WTC11 (cell line): Measurements from ENCODE around the gene EPHA6. TPM values are rescaled to one million over a fixed set of nuclear protein-coding genes. Genes with fewer than 3 reads are reported as not detected.

Experiments used
- ATAC-seq: fragments of 200-7000 bp; cut with Tn5 transposase; 2 replicates; pipeline ENCODE4 v1.10.0; 2021; ENCODE audit warnings: mild to moderate bottlenecking, moderate library complexity
- CTCF ChIA-PET: fragments of 300-600 bp; sonication (Branson Sonifier 250); formaldehyde crosslinking; loops from one replicate; lab custom pipeline; 2021; ENCODE audit warnings: antibody characterized with exemption; lab: Charles Lee
- POLR2A ChIA-PET: fragments of 350-600 bp; sonication (Branson Sonifier 250); formaldehyde crosslinking; loops from one replicate; lab custom pipeline; 2021; ENCODE audit warnings: antibody characterized with exemption; lab: Charles Lee
- DNase-seq: peaks from one replicate; pipeline ENCODE4 v3.0.0; 2021; ENCODE audit warnings: low spot score
- H3K27ac Mint-ChIP-seq: 2 replicates; pipeline ENCODE4 v1.8.0; 2021; ENCODE audit warnings: mixed read lengths
- H3K27me3 Mint-ChIP-seq: 2 replicates; pipeline ENCODE4 v1.8.0; 2021; ENCODE audit warnings: low read depth, mild to moderate bottlenecking, moderate library complexity, mixed read lengths
- H3K36me3 Mint-ChIP-seq: 2 replicates; pipeline ENCODE4 v1.8.0; 2021; ENCODE audit warnings: mixed read lengths
- H3K4me1 Mint-ChIP-seq: 2 replicates; pipeline ENCODE4 v1.8.0; 2022; ENCODE audit warnings: mixed read lengths
- H3K4me3 Mint-ChIP-seq: 2 replicates; pipeline ENCODE4 v1.8.0; 2021; ENCODE audit warnings: mild to moderate bottlenecking, moderate library complexity, mixed read lengths
- H3K9me3 Mint-ChIP-seq: 2 replicates; pipeline ENCODE4 v1.8.0; 2021; ENCODE audit warnings: mixed read lengths
- CREB1 ChIP-seq: sonication (generic); formaldehyde crosslinking; IDR thresholded peaks from 2 replicates; pipeline ENCODE4 v1.8.0; 2023; ENCODE audit warnings: mild to moderate bottlenecking, missing genetic modification reagents
- ELF4 ChIP-seq: sonication (generic); formaldehyde crosslinking; IDR thresholded peaks from 2 replicates; pipeline ENCODE4 v1.8.1; 2022; ENCODE audit warnings: low read depth, mild to moderate bottlenecking, moderate library complexity, missing genetic modification reagents
- FOXJ3 ChIP-seq: sonication (generic); formaldehyde crosslinking; IDR thresholded peaks from 2 replicates; pipeline ENCODE4 v1.9.0; 2021; ENCODE audit warnings: missing genetic modification reagents, mild to moderate bottlenecking, borderline replicate concordance
- GTF2I ChIP-seq: fragments of 250-450 bp; sonication (Bioruptor Pico); conservative IDR thresholded peaks from 2 replicates; pipeline ENCODE4 v1.4.0; 2021; ENCODE audit warnings: mild to moderate bottlenecking
- HMGA2 ChIP-seq: fragments of 250-450 bp; sonication (Bioruptor Pico); IDR thresholded peaks from 2 replicates; pipeline ENCODE4 v1.4.0; 2021; ENCODE audit warnings: mild to moderate bottlenecking, moderate library complexity
- HMGXB4 ChIP-seq: sonication (generic); formaldehyde crosslinking; IDR thresholded peaks from 2 replicates; pipeline ENCODE4 v1.8.1; 2023; ENCODE audit warnings: mild to moderate bottlenecking, moderate library complexity, missing genetic modification reagents
- NFATC4 ChIP-seq: fragments of 250-450 bp; sonication (Bioruptor Pico); IDR thresholded peaks from 2 replicates; pipeline ENCODE4 v1.9.0; 2021; ENCODE audit warnings: mild to moderate bottlenecking
- NFE2L1 ChIP-seq: sonication (generic); formaldehyde crosslinking; IDR thresholded peaks from 2 replicates; pipeline ENCODE4 v1.8.1; 2023; ENCODE audit warnings: missing genetic modification reagents
- NR1H2 ChIP-seq: sonication (generic); formaldehyde crosslinking; IDR thresholded peaks from 2 replicates; pipeline ENCODE4 v1.9.0; 2021; ENCODE audit warnings: mild to moderate bottlenecking, moderate library complexity, missing genetic modification reagents
- NR3C1 ChIP-seq: sonication (generic); formaldehyde crosslinking; conservative IDR thresholded peaks from 2 replicates; pipeline ENCODE4 v1.8.1; 2023; ENCODE audit warnings: low read depth, mild to moderate bottlenecking, missing genetic modification reagents
- OVOL2 ChIP-seq: fragments of 250-450 bp; sonication (Bioruptor Pico); IDR thresholded peaks from 2 replicates; pipeline ENCODE4 v1.9.0; 2021; ENCODE audit warnings: mild to moderate bottlenecking, borderline replicate concordance
- SMAD3 ChIP-seq: sonication (generic); formaldehyde crosslinking; IDR thresholded peaks from 2 replicates; pipeline ENCODE4 v1.8.0; 2022; ENCODE audit warnings: missing genetic modification reagents, mild to moderate bottlenecking, borderline replicate concordance
- SMAD4 ChIP-seq: sonication (generic); formaldehyde crosslinking; IDR thresholded peaks from 2 replicates; pipeline ENCODE4 v1.8.0; 2022; ENCODE audit warnings: mild to moderate bottlenecking, missing genetic modification reagents
- SP1 ChIP-seq: sonication (generic); formaldehyde crosslinking; conservative IDR thresholded peaks from 2 replicates; pipeline ENCODE4 v1.8.1; 2022; ENCODE audit warnings: missing genetic modification reagents
- ZNF232 ChIP-seq: sonication (generic); formaldehyde crosslinking; IDR thresholded peaks from 2 replicates; pipeline ENCODE4 v1.8.0; 2022; ENCODE audit warnings: mild to moderate bottlenecking, missing genetic modification reagents
- ZNF281 ChIP-seq: sonication (generic); formaldehyde crosslinking; IDR thresholded peaks from 2 replicates; pipeline ENCODE4 v1.8.0; 2023; ENCODE audit warnings: mild to moderate bottlenecking, missing genetic modification reagents
- ZNF396 ChIP-seq: fragments of 250-450 bp; sonication (Bioruptor Pico); IDR thresholded peaks from 2 replicates; pipeline ENCODE4 v1.8.0; 2021; ENCODE audit warnings: mild to moderate bottlenecking, moderate library complexity, borderline replicate concordance
- total RNA-seq: library from RNA; stranded (reverse); gene quantifications from 3 replicates; pipeline ENCODE4 v1.2.3, GENCODE V29; 2021
- TF ChIP-seq, protein P1 (sequence below): sonication (generic); formaldehyde crosslinking; IDR thresholded peaks from 2 replicates; pipeline ENCODE4 v1.8.1; 2023; ENCODE audit warnings: mild to moderate bottlenecking, missing genetic modification reagents
- TF ChIP-seq, protein P2 (sequence below): sonication (generic); formaldehyde crosslinking; conservative IDR thresholded peaks from 2 replicates; pipeline ENCODE4 v1.8.1; 2023; ENCODE audit warnings: mild to moderate bottlenecking, low read depth, missing genetic modification reagents, moderate library complexity
- TF ChIP-seq, protein P3 (sequence below): fragments of 250-450 bp; sonication (Bioruptor Pico); IDR thresholded peaks from 2 replicates; pipeline ENCODE4 v1.9.0; 2021; ENCODE audit warnings: mild to moderate bottlenecking
- TF ChIP-seq, protein P4 (sequence below): sonication (generic); formaldehyde crosslinking; IDR thresholded peaks from 2 replicates; pipeline ENCODE4 v1.8.1; 2022; ENCODE audit warnings: missing genetic modification reagents, borderline replicate concordance
- TF ChIP-seq, protein P5 (sequence below): sonication (generic); formaldehyde crosslinking; conservative IDR thresholded peaks from 2 replicates; pipeline ENCODE4 v1.8.1; 2022; ENCODE audit warnings: mild to moderate bottlenecking, missing genetic modification reagents
- TF ChIP-seq, protein P6 (sequence below): fragments of 250-450 bp; sonication (Bioruptor Pico); conservative IDR thresholded peaks from 2 replicates; pipeline ENCODE4 v1.9.0; 2021; ENCODE audit warnings: mild to moderate bottlenecking

The EPHA6 gene
- total RNA-seq, 1 experiment from 2014 or later: 2.1 TPM

- ATAC-seq (no peak), DNase-seq (no peak)
- no peak overlapping the region for H3K4me3 Mint-ChIP-seq
- peaks cover 4% of the 10 kb centered on the region; the same call in 1 of the 2 replicates for H3K9me3 Mint-ChIP-seq
- ChIA-PET POLR2A (no interaction called here), CTCF (no interaction called here)
- H3K4me1 Mint-ChIP-seq: peaks cover 15% of the 10 kb centered on the region
- no peak for TF ChIP-seq ELF4
- no peak for TF ChIP-seq ZNF232 (CRISPR knock-in tag)
- no peak for TF ChIP-seq ZNF281
- no peak for TF ChIP-seq HMGA2 (CRISPR knock-in tag)
- TF ChIP-seq, protein P1, sequence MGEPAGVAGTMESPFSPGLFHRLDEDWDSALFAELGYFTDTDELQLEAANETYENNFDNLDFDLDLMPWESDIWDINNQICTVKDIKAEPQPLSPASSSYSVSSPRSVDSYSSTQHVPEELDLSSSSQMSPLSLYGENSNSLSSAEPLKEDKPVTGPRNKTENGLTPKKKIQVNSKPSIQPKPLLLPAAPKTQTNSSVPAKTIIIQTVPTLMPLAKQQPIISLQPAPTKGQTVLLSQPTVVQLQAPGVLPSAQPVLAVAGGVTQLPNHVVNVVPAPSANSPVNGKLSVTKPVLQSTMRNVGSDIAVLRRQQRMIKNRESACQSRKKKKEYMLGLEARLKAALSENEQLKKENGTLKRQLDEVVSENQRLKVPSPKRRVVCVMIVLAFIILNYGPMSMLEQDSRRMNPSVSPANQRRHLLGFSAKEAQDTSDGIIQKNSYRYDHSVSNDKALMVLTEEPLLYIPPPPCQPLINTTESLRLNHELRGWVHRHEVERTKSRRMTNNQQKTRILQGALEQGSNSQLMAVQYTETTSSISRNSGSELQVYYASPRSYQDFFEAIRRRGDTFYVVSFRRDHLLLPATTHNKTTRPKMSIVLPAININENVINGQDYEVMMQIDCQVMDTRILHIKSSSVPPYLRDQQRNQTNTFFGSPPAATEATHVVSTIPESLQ (CRISPR knock-in tag): no peak
- no peak for TF ChIP-seq NFATC4 (CRISPR knock-in tag)
- TF ChIP-seq, protein P2, sequence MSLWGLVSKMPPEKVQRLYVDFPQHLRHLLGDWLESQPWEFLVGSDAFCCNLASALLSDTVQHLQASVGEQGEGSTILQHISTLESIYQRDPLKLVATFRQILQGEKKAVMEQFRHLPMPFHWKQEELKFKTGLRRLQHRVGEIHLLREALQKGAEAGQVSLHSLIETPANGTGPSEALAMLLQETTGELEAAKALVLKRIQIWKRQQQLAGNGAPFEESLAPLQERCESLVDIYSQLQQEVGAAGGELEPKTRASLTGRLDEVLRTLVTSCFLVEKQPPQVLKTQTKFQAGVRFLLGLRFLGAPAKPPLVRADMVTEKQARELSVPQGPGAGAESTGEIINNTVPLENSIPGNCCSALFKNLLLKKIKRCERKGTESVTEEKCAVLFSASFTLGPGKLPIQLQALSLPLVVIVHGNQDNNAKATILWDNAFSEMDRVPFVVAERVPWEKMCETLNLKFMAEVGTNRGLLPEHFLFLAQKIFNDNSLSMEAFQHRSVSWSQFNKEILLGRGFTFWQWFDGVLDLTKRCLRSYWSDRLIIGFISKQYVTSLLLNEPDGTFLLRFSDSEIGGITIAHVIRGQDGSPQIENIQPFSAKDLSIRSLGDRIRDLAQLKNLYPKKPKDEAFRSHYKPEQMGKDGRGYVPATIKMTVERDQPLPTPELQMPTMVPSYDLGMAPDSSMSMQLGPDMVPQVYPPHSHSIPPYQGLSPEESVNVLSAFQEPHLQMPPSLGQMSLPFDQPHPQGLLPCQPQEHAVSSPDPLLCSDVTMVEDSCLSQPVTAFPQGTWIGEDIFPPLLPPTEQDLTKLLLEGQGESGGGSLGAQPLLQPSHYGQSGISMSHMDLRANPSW (CRISPR knock-in tag): no peak
- no peak for TF ChIP-seq FOXJ3
- no peak for TF ChIP-seq NR3C1
- TF ChIP-seq, protein P3, sequence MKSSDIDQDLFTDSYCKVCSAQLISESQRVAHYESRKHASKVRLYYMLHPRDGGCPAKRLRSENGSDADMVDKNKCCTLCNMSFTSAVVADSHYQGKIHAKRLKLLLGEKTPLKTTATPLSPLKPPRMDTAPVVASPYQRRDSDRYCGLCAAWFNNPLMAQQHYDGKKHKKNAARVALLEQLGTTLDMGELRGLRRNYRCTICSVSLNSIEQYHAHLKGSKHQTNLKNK (CRISPR knock-in tag): no peak
- no peak for TF ChIP-seq CREB1 (CRISPR knock-in tag)
- TF ChIP-seq SMAD3 (CRISPR knock-in tag): no peak
- no peaks in the 10 kb centered on the region for H3K36me3 Mint-ChIP-seq
- no peak overlapping the region for H3K27ac Mint-ChIP-seq
- H3K27me3 Mint-ChIP-seq: no peaks in the 10 kb centered on the region
Measured at GRCh38 chr3:97200387-97200786, 386.0 kb downstream of the EPHA6 start.

GRCh38 chr3:97201814-97202213 lies 387.4 kb downstream of the EPHA6 start:
- H3K27ac Mint-ChIP-seq: no peak overlapping the region
- ChIA-PET CTCF (no interaction called here), POLR2A (no interaction called here)
- ATAC-seq: no peak
- peaks cover 16% of the 10 kb centered on the region for H3K4me1 Mint-ChIP-seq
- no peaks in the 10 kb centered on the region for H3K27me3 Mint-ChIP-seq
- no peak for DNase-seq
- H3K36me3 Mint-ChIP-seq: no peaks in the 10 kb centered on the region
- H3K4me3 Mint-ChIP-seq: no peak overlapping the region
- H3K9me3 Mint-ChIP-seq: peaks cover 4% of the 10 kb centered on the region; the same call in 1 of the 2 replicates
- TF ChIP-seq GTF2I (CRISPR knock-in tag) (no peak), SMAD4 (CRISPR knock-in tag) (no peak), NFE2L1 (CRISPR knock-in tag) (no peak), SP1 (no peak), FOXJ3 (no peak), NR1H2 (no peak), OVOL2 (CRISPR knock-in tag) (no peak), HMGXB4 (CRISPR knock-in tag) (no peak), ZNF396 (CRISPR knock-in tag) (no peak)
- TF ChIP-seq, protein P4, sequence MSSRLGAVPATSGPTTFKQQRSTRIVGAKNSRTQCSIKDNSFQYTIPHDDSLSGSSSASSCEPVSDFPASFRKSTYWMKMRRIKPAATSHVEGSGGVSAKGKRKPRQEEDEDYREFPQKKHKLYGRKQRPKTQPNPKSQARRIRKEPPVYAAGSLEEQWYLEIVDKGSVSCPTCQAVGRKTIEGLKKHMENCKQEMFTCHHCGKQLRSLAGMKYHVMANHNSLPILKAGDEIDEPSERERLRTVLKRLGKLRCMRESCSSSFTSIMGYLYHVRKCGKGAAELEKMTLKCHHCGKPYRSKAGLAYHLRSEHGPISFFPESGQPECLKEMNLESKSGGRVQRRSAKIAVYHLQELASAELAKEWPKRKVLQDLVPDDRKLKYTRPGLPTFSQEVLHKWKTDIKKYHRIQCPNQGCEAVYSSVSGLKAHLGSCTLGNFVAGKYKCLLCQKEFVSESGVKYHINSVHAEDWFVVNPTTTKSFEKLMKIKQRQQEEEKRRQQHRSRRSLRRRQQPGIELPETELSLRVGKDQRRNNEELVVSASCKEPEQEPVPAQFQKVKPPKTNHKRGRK (CRISPR knock-in tag): no peak
- TF ChIP-seq, protein P5, sequence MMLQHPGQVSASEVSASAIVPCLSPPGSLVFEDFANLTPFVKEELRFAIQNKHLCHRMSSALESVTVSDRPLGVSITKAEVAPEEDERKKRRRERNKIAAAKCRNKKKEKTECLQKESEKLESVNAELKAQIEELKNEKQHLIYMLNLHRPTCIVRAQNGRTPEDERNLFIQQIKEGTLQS (CRISPR knock-in tag): no peak
- TF ChIP-seq, protein P6, sequence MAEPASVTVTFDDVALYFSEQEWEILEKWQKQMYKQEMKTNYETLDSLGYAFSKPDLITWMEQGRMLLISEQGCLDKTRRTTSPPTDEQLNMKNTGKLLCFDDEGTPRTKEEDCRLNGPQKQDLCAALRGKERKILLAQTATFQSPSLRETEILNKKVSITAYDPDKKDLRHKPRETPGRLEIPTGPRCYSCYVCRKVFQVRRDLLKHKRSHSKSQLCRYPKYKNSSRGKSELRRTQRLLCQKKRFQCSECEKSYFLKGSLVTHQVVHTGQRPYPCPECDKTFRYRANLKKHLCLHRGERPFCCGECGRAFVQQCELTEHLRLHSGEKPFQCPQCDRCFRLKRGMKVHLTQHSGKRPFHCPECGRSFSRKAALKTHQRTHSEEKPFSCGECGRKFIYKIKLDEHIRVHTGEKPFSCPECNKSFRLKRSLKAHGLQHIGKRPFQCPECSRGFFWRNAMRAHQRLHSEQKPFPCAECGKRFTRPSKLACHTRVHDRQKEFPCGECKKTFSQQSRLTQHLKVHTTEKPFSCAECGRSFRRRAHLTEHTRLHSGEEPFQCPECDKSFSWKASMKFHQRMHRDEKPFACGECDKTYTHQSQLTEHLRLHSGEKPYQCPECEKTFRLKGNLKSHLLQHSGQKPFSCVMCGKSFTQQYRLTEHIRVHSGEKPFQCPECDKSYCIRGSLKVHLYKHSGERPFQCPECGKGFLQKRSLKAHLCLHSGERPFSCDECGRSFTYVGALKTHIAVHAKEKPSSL: no peak
